WI38 (cell line): ENCODE data around the gene TMEM108.

Experiments
- H3K4me3 ChIP-seq: 2 replicates; pipeline ENCODE4 v1.5.1; 2011; ENCODE audit warnings: low read depth, mild to moderate bottlenecking, control low read depth, low read length
- CTCF ChIP-seq: IDR thresholded peaks from 2 replicates; pipeline ENCODE4 v1.5.1; 2012; ENCODE audit warnings: low read depth, mild to moderate bottlenecking, control low read depth, low read length

TMEM108 gene

GRCh38 chr3:133408366-133408765 is 370.2 kb downstream of the TMEM108 start:
- no peak overlapping the region for H3K4me3 ChIP-seq
- no peak for TF ChIP-seq CTCF

- no peak for TF ChIP-seq CTCF
- 0 out of 2 replicates have a peak overlapping the region, but pooled peaks have one; percentile 1 for H3K4me3 ChIP-seq
Measured at GRCh38 chr3:133408961-133409360, 370.8 kb downstream of the TMEM108 start.

- no peak for TF ChIP-seq CTCF
- H3K4me3 ChIP-seq, result no peak overlapping the region
Measured at GRCh38 chr3:133410191-133410892, 372.2 kb downstream of the TMEM108 start.

DNA sequence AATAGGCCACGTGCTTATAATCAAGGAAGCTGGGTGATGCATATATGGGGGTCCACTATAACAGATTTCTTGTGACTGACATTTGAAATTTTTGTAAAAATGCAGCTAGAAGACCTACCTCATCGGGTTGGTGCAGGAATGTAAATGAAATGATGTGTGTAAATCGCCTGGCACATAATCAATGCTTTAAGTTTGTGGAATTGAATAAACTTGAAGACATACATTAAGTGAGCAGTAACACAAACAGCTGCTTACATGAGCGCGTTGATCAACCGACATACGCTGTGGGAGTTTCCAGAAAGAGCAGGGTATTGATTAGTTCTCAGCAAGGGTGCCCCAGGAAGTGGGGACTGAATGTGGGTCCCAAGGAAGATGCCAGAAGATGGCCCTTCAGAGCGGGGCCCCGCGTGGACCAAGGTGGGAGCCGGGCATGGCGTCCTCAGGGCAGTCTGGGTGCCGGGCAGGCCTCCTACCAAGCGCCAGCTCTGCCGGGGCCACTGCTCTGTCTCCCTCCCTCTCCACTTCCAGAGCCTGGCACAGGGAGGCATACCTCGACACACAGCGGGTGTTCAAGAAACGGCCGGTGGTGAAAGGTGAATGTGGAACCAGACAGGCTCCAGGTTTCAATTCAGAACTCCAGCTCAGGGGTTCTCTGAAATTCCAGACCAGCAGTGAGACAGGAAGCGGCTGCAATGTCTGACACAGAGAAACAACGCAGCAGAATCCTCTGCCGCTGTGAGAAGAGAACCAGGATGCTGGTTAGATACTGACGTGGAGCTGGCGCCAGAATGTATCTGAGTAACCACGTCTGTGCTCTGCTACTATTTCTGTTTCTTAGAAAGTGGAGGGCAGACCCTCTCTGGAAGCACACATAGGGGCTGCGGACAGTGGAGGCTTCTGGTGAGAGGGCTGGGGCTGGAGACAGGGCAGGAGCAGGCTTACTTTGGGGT is 374.3 kb downstream of the TMEM108 start:
- peak overlapping the region; percentile 67 for H3K4me3 ChIP-seq
- TF ChIP-seq CTCF, result no peak

GRCh38 chr3:133413161-133414020 is 375.2 kb downstream of the TMEM108 start:
- peak overlapping the region; percentile 67 for H3K4me3 ChIP-seq
- no peak for TF ChIP-seq CTCF

DNA sequence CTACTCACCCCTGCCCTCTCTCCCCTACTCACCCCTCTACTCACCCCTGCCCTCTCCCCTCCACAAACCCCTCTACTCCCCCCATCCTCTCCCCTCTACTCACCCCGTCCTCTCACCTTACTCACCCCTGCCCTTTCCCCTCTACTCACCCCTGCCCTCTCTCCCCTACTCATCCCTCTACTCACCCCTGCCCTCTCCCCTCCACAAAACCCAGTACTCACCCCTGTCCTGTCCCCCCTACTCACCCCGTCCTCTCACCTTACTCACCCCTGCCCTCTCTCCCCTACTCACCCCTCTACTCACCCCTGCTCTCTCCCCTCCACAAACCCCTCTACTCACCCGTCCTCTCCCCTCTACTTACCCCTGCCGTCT is 375.8 kb downstream of the TMEM108 start:
- no peak for TF ChIP-seq CTCF
- H3K4me3 ChIP-seq, result no peak overlapping the region
